ENCODE results near the gene CD99L2.
"Not testable (repeated sequence)": the region's sequence is repeated elsewhere in the genome, so short reads cannot be mapped to it uniquely, and the experiment has no call there.

Gene CD99L2

GRCh38 chrX:150897421-150898320 is 797 bp downstream of the CD99L2 start:
- DNase-seq (ENCODE audit: low read depth in 2 of 2), result no peak

GRCh38 chrX:150896632-150897031 is 1.8 kb downstream of the CD99L2 start:
- no peak for DNase-seq (ENCODE audit: low read depth in 2 of 2)

DNA sequence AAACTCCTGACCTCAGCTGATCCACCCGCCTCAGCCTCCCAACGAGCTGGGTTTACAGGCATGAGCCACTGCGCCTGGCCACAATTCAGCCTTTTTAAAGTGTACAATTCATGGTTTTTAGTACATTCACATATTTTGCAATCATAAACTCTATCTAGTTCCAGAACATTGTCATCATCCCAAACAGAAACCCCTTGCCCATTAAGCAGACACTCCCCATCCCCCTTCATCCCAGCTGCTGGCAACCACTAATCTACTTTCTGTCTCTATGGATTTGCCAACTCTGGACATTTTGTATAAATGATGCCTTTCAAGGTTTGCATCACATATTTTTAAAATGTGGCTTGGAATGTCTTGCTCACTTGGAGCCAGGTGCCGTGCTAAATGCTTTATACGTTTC is 4.5 kb downstream of the CD99L2 start:
- no peak for DNase-seq (ENCODE audit: low read depth in 2 of 2)

DNA sequence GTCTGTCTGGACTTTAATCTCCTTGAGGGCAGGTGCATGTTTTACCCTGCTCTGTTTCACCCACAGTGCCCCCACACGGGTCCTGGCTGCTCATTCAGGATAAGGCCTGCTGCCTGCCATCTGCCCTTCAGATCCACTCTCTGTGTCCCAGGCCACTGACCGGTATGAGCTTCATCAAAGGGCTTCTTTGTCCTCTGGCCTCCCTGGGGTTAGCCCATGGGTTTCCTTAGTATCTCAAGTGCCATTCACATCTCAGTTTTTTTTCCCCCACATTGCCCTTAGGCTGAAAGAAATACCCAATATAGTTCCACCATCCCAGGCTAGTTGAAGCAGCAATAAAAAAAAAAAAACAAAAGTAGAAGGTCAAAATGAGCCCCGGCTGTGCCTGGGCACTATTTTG is 9.3 kb downstream of the CD99L2 start:
- DNase-seq (ENCODE audit: low read depth in 2 of 2), result no peak

DNA sequence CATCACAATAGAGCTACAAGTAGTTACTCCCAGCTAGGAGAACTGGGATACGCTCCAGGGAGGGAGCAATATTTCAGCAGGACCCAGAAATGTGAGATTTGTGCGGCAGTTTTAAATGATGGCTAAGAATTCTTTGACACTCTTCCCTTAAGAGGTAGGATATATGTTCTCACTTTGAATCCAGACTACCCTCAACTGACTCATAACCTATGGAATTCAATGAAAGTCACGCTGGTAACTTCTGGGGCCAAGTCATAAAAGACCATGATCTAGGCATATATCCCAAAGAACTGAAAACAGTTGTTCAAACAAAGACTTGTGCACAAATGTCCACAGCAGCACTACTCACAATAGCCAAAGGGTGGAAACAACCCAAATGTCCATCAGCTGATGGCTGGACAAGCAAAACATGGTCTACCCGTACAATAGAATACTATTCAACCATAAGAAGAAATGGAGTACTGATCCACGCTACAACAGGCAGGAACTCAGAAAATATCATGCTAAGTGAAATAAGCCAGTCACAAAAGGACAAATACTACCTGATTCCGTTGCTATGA is 10.5 kb downstream of the CD99L2 start:
- no peak for DNase-seq (ENCODE audit: low read depth in 2 of 2)

GRCh38 chrX:150887268-150887667 is 11.2 kb downstream of the CD99L2 start:
- not testable (repeated sequence) for DNase-seq (ENCODE audit: low read depth in 2 of 2)

GRCh38 chrX:150886381-150886780 is 12.1 kb downstream of the CD99L2 start:
- DNase-seq (ENCODE audit: low read depth in 2 of 2), result no peak

GRCh38 chrX:150880808-150881165 is 17.7 kb downstream of the CD99L2 start:
- no peak for DNase-seq (ENCODE audit: low read depth in 2 of 2)

DNA sequence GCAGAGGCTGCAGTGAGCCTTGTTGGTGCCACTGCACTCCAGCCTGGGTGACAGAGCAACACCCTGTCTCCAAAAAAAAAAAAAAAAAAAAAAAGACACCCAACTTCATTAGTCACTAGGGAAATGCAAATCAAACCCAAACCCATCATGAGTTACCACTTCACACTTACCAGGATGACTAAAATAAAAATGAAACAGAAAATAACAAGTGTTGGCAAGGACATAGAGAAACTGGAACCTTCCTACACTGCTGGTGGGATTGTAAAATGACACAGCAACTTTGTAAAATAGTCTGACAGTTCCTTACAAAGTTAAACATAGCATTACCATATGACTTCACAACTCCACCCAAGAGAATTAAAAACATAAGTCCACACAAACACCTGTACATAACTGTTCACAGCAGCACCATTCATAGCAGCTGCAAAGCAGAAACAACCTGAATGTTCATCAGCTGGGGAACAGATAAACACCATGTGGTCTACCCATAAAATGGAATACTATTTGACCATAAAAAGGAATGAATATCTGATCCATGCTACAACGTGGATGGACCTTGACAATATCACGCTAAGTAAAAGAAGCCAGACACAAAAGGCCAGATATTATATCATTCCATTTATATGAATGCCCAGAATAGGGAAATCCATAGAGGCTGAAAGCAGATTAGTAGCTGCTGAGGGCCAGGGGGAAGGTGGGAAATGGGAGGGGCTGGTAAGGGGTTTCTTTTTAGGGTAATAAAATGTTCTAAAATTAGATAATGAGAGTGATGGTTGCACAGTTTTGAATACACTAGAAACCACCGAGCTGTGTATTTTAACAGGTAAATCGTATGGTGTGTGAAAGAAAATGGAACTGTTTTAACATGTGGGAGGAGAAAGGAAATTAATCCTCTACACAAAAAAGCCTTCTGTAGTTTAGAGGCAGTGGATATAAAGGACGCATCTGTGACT is 18.3 kb downstream of the CD99L2 start:
- no peak for DNase-seq (ENCODE audit: low read depth in 2 of 2)

DNA sequence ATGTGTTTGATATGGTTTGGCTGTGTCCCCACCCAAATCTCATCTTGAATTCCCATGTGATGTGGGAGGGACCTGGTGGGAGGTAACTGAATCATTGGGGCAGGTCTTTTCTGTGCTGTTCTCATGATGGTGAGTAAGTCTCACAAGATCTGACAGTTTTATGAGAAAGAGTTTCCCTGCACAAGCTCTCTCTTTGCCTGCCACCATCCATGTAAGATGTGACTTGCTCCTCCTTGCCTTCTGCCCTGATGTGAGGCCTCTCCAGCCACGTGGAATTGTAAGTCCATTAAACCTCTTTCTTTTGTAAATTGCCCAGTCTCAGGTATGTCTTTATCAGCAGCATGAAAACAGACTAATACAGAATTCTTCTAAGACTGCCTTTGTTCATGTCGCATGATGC is 22.8 kb downstream of the CD99L2 start:
- DNase-seq (ENCODE audit: low read depth in 2 of 2), result not testable (repeated sequence)

- DNase-seq (ENCODE audit: low read depth in 2 of 2), result no peak
Observed at GRCh38 chrX:150874448-150874847, 24.0 kb downstream of the CD99L2 start.

GRCh38 chrX:150873616-150874015 is 24.9 kb downstream of the CD99L2 start:
- DNase-seq (ENCODE audit: low read depth in 2 of 2), result no peak

GRCh38 chrX:150872773-150873336 is 25.6 kb downstream of the CD99L2 start:
- DNase-seq (ENCODE audit: low read depth in 2 of 2), result no peak

DNA sequence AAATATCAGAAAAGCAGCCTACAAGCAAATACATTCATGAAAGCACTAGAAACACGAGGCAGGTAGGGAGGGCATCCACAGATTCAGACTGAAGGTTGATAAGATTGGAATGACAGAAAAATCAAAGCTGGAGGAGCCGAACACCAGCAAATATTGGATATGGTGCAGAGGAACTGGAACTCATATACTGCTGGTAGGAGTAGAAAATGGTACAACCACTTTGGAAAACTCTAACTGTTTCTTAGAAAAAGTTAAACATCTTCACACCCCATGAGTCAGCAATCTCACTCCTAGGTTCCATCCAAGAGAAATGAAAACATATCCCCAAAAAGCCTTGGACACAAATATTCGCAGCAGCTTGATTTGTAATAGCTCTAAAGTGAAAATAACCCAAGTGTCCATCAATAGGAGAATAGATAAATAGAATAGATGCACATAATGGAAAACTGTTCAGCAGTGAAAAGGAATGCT is 27.1 kb downstream of the CD99L2 start:
- DNase-seq (ENCODE audit: low read depth in 2 of 2), result no peak

- DNase-seq (ENCODE audit: low read depth in 2 of 2), result no peak
Observed at GRCh38 chrX:150870487-150871340, 27.8 kb downstream of the CD99L2 start.

DNA sequence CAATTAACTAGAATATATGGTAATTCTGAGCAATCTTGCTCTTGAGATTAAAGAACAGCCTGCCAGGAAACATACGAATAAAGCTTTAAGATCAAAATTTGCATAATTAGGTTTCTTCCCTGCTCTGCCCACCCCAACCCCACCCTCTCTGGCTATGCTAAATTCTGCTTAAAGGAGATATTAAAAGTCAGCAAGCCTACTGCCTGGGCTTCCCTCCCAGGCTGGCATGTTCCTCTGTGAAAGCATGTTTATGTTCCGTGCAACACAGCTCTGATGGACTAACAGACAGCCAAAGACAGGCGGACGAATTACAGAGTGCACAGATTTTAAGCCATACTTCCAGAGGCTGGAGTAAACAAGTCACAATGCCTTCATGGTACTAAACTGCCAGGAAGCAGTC is 28.4 kb downstream of the CD99L2 start:
- DNase-seq (ENCODE audit: low read depth in 2 of 2), result no peak

- DNase-seq (ENCODE audit: low read depth in 2 of 2), result no peak
Observed at GRCh38 chrX:150869450-150869849, 29.0 kb downstream of the CD99L2 start.

DNA sequence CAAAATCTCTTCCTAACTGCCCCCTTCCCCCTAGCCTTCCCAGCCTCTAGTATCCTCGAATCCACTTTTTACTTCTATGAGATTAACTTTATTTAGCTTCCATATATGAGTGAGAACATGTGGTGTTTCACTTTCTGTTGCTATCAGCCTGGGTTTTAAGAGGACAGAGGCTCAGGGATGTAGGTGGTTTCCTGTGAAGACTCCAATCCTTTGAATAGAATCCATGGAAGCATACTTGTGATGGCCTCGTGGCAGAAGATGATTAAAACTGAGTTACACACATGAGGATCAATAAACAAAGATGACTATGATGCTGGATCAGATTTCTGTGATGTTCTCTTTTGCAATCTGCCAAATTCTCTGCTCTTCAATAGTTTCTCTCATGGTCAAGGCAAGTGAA is 29.8 kb downstream of the CD99L2 start:
- no peak for DNase-seq (ENCODE audit: low read depth in 2 of 2)

- DNase-seq (ENCODE audit: low read depth in 2 of 2), result no peak
Observed at GRCh38 chrX:150864127-150864526, 34.3 kb downstream of the CD99L2 start.

- DNase-seq (ENCODE audit: low read depth in 2 of 2), result no peak
Observed at GRCh38 chrX:150863191-150863590, 35.3 kb downstream of the CD99L2 start.

DNA sequence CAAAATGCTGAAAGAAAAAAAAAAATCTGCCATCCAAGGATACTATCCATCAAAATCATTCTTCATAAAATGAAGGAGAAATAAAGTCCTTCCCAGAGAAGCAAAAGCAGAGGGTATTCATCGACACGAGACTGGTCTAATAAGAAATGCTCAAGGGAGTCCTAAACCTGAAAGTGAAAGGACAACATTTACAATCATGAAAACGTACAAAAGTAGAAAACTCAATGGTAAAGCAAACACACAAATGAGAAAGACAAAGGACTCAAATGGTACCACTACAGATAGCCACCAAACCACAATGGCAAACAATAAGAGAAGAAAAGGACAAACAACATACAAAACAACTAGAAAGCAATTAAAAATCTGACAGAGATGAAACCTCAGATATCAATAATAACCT is 41.0 kb downstream of the CD99L2 start:
- no peak for DNase-seq (ENCODE audit: low read depth in 2 of 2)

Measured in activated CD8-positive, alpha-beta memory T cell treated with anti-CD3 and anti-CD28 coated beads for 4 hours (primary cell).